Measurements from ENCODE around the gene MYO6. TPM values are rescaled to one million over a fixed set of nuclear protein-coding genes. Genes with fewer than 3 reads are reported as not detected.

The MYO6 gene
- total and polyA plus RNA-seq, 2 of the 4 experiments (the other 2 are of a cell fraction): 6.1 to 6.8 TPM

DNA sequence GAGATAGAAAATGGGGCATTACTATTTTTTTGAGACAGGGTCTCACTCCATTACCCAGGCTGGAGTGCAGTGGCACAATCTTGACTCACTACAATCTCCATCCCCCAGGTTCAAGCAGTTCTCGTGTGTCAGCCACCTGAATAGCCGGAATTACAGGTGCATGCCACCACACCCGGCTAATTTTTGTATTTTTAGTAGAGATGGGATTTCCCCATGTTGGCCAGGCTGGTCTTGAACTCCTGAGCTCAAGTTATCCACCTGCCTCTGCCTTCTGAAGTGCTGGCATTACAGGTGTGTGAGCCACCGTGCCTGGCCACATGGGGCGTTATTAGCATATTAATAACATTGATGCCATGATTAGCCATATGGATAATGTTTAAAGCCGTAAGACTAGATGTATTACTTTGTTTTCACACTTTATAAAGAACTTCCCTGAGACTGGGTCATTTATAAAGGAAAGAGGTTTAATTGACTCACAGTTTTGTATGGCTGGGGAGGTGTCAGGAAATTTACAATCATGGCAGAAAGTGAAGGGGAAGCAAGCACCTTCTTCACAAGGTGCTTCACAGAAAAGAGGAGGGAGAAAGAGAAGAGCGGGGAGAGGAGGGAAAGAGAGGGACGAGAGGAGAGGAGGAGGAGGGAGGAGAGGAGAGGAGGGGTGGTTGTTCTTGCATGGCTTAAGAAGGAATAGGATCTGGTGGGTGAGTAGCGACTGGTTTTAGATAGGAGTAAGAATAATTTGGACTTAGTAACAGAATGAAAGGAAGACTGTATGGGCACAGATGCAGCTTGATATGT is 51.9 kb downstream of the MYO6 start:
- no peak overlapping the region for H4K91ac ChIP-seq (ENCODE audit: insufficient read depth, low read depth, low read length)
- H3K4me2 ChIP-seq (ENCODE audit: low read depth, low read length): no peak overlapping the region
- no peaks in the 10 kb centered on the region for H3K4me1 ChIP-seq (ENCODE audit: control insufficient read depth, insufficient read depth, low read length)
- in situ Hi-C loops (cut with MboI; ENCODE audit: low sequenced_read_pairs): no loop called here
- H3K14ac ChIP-seq (replicated peaks; ENCODE audit: low read depth, low read length): no peak overlapping the region
- H3K9me1 ChIP-seq (ENCODE audit: insufficient read depth, low read length): no peaks in the 10 kb centered on the region
- H3K79me1 ChIP-seq (ENCODE audit: low read depth in 1 of 2, low read length in 2 of 2): no peaks in the 10 kb centered on the region; a peak in 1 of 4 replicates
- H4K8ac ChIP-seq (ENCODE audit: low read depth in 2 of 2, low read length in 2 of 2): no peak overlapping the region
- no peak overlapping the region for H2AFZ ChIP-seq (replicated peaks; ENCODE audit: low read length, poor library complexity)
- no peak overlapping the region for H3K4ac ChIP-seq (ENCODE audit: low read depth, low read length)
- no peak overlapping the region for H2BK15ac ChIP-seq (ENCODE audit: low read depth, low read length)
- H4K5ac ChIP-seq (ENCODE audit: low read depth, low read length): no peak overlapping the region
- H4K20me1 ChIP-seq (ENCODE audit: insufficient read depth, low read length): no peaks in the 10 kb centered on the region
- H3K9ac ChIP-seq (ENCODE audit: low read depth, low read length): no peak overlapping the region
- H3K4me3 ChIP-seq (ENCODE audit: insufficient read depth, low read depth, low read length): no peak overlapping the region
- no peaks in the 10 kb centered on the region for H3K9me3 ChIP-seq (ENCODE audit: control insufficient read depth, insufficient read depth, low read length)
- H2BK5ac ChIP-seq (ENCODE audit: low read depth, low read length, poor library complexity, severe bottlenecking): no peak overlapping the region
- TF ChIP-seq, protein P1, sequence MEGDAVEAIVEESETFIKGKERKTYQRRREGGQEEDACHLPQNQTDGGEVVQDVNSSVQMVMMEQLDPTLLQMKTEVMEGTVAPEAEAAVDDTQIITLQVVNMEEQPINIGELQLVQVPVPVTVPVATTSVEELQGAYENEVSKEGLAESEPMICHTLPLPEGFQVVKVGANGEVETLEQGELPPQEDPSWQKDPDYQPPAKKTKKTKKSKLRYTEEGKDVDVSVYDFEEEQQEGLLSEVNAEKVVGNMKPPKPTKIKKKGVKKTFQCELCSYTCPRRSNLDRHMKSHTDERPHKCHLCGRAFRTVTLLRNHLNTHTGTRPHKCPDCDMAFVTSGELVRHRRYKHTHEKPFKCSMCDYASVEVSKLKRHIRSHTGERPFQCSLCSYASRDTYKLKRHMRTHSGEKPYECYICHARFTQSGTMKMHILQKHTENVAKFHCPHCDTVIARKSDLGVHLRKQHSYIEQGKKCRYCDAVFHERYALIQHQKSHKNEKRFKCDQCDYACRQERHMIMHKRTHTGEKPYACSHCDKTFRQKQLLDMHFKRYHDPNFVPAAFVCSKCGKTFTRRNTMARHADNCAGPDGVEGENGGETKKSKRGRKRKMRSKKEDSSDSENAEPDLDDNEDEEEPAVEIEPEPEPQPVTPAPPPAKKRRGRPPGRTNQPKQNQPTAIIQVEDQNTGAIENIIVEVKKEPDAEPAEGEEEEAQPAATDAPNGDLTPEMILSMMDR (conservative IDR thresholded peaks at IDR 0.05; ENCODE audit: low read depth, low read length): no peak
- no peak for TF ChIP-seq MXI1 (IDR thresholded peaks at IDR 0.05; ENCODE audit: borderline replicate concordance, low read depth, low read length)
- dilution Hi-C loops (cut with HindIII; ENCODE audit: low sequenced_read_pairs, unreplicated experiment): no loop called here
- 80% methylated on average over 3 of the region's 9 CpGs; no CpG with 5 or more reads in 1 of the 2 experiments for WGBS, 2 experiments (ENCODE audit: extremely low coverage in 2 of 2, insufficient read length in 1 of 2)
- no peak overlapping the region for H2BK20ac ChIP-seq (ENCODE audit: low read depth, low read length)
- H2AK9ac ChIP-seq (replicated peaks; ENCODE audit: low read depth, low read length, poor library complexity): no peak overlapping the region
- no peak overlapping the region for H3K23ac ChIP-seq (ENCODE audit: low read depth, low read length)
- ATAC-seq (ENCODE audit: low read depth): no peak
- no peak overlapping the region for H3K56ac ChIP-seq (ENCODE audit: extremely low read depth, insufficient read depth, low read length)
- DNase-seq: no peak
- no TSS peak for BruUV-seq (replicated peaks)
- H3K36me3 ChIP-seq (ENCODE audit: control insufficient read depth, insufficient read depth, low read length): no peaks in the 10 kb centered on the region
- intact Hi-C loops (cut with micrococcal nuclease): no loop called here
- no peak overlapping the region for H2AK5ac ChIP-seq (ENCODE audit: low read depth, low read length)
- ChIA-PET POLR2A (ENCODE audit: unreplicated experiment) (no interaction called here), CTCF (interaction anchor here (0.6 kb wide), 1 partner anchor 1386 kb away, joined by 3 read pairs; no protein-coding TSS in a partner anchor)
- no peak overlapping the region for H3K18ac ChIP-seq (ENCODE audit: low read depth, low read length)
- no peak overlapping the region for H2BK120ac ChIP-seq (ENCODE audit: low read depth, low read length)
- H3K27ac ChIP-seq (ENCODE audit: insufficient read depth, low read length): no peak overlapping the region
- H3K27me3 ChIP-seq (ENCODE audit: control insufficient read depth, insufficient read depth, low read length): no peaks in the 10 kb centered on the region

Data from IMR-90 (cell line).